Prostate gland (tissue), 2 donors: ENCODE measurements around the gene BANP.
"Not testable (repeated sequence)": the region's sequence is repeated elsewhere in the genome, so short reads cannot be mapped to it uniquely, and the experiment has no call there.

Experiments used
- POLR2A ChIP-seq: fragments of 450-650 bp; IDR thresholded peaks from one replicate; pipeline ENCODE4 v1.6.1; 2016; ENCODE audit warnings: antibody characterized with exemption, mild to moderate bottlenecking
- POLR2AphosphoS5 ChIP-seq: sonication (generic); formaldehyde crosslinking; IDR thresholded peaks from one replicate; pipeline ENCODE4 v1.6.1; 2017; ENCODE audit warnings: antibody characterized with exemption
- TF ChIP-seq, protein P1 (sequence below), 4 experiments: fragments of 200-600 bp in 2 of 4; fragments of 450-650 bp in 2 of 4; sonication (generic) in 2 of 4; IDR thresholded peaks; 1 replicate in 3 of 4; 2 replicates in 1 of 4; pipeline ENCODE4 v1.5.1; 2016 to 2019; ENCODE audit warnings: antibody characterized with exemption in 4 of 4, mild to moderate bottlenecking in 2 of 4, moderate library complexity in 2 of 4

DNA sequence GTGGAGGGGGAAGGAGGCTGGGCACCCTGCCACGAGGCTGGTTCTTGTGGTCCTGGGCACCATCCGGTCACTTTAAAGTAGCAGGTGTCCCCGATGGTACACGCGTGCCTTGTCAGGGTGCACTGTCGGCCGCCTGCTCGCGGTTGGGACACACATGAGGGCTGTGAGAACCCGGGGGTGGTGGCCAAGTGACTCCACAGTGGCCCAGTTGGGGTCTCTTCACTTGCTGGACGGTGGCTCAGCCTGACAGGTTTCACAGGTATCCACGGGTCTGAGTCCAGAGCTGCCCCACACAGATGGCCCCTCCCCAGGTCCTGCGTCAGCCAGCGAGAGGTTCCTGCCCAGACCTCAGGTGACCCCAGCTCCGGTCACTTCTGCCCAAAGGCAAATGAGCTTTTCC, 137.8 kb downstream of the BANP start:
- not testable (repeated sequence) for TF ChIP-seq POLR2AphosphoS5, POLR2A
- TF ChIP-seq, protein P1, sequence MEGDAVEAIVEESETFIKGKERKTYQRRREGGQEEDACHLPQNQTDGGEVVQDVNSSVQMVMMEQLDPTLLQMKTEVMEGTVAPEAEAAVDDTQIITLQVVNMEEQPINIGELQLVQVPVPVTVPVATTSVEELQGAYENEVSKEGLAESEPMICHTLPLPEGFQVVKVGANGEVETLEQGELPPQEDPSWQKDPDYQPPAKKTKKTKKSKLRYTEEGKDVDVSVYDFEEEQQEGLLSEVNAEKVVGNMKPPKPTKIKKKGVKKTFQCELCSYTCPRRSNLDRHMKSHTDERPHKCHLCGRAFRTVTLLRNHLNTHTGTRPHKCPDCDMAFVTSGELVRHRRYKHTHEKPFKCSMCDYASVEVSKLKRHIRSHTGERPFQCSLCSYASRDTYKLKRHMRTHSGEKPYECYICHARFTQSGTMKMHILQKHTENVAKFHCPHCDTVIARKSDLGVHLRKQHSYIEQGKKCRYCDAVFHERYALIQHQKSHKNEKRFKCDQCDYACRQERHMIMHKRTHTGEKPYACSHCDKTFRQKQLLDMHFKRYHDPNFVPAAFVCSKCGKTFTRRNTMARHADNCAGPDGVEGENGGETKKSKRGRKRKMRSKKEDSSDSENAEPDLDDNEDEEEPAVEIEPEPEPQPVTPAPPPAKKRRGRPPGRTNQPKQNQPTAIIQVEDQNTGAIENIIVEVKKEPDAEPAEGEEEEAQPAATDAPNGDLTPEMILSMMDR (IDR thresholded peaks at IDR 0.05) = not testable (repeated sequence)
